Activated CD8-positive, alpha-beta memory T cell treated with anti-CD3 and anti-CD28 coated beads for 48 hours (primary cell): ENCODE data around the gene PAAF1.
"Not testable (repeated sequence)": the region's sequence is repeated elsewhere in the genome, so short reads cannot be mapped to it uniquely, and the experiment has no call there.

ENCODE experiments used
- DNase-seq, 3 experiments: peaks; one replicate each; pipeline ENCODE4 v3.0.0-alpha.2; 2020; ENCODE audit warnings: low read depth in 2 of 3, low spot score in 2 of 3

Gene PAAF1

DNA sequence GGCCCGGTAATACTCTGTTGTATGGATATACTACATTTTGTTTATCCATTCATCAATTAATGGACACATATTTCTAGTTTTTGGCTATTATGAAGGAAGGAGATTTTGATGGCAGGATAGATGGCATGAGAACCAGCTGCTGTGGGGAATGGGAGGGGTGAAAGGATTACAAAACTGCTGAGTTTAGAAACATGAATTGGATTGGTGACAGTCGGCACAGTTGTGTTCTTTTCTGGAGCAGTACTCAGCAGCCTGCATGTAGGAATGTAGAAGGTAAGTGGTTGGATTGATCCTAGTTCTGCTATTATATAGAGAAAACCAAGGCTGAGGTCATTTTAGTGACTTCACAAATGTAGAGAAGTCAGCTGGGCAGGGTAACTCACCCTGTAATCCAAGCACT, 7.1 kb downstream of the PAAF1 start:
- DNase-seq, result no peak

DNA sequence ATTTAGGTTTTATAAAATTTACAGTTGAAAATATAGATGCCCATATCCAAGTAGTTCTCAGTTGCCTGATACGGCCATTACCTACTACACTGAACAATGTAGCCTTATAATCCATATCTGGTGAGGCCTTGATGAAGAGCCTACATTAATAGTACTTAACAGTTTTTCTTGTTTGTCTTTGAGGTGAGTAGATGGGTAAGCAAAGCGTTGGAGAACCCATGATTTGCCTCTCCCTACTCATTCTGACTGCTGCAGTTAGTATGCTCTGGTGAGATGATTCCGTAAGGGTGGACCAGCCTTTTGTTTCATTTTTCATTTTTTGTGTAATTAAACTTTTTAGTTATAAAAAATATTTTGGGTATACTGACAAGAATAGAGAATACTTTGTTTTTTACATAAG, 11.4 kb downstream of the PAAF1 start:
- DNase-seq, result no peak

DNA sequence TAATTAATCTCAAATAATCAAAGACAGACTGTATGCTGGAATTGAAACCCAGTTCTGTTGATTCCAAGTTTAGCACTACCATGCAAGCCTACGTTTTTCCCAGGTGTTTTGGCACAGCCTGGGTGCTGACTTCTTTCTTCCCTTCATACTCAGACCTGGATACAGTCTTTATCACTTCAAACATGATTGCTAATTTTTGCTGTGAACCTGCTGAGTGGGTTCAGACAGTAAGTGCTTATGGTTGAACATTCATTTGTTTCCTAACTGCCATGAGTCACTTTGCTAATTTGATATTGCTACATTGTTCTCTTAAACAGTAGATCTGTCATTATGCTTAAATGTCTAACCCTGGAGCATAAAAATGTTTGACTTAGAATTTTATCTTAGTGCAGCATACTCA, 12.2 kb downstream of the PAAF1 start:
- no peak for DNase-seq

DNA sequence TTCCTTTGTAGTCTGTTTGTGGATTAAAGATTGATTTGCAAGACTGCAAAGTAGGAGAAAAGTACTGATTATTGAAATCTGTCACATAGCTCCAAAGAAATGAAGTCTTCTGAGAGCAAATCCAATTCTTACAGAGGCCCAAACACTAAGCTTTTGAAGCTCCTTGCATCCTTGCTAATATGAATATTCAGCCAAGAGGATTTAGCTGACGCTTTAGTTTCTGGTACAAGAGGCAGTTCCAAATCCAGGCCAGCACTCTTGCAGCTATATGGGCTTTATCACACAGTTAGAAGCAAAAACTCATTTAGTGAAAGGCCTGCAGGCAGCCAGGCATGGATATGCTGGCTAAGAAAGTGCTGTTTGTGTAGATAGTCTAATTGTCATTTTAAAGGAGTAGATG, 12.7 kb downstream of the PAAF1 start:
- DNase-seq, result no peak

DNA sequence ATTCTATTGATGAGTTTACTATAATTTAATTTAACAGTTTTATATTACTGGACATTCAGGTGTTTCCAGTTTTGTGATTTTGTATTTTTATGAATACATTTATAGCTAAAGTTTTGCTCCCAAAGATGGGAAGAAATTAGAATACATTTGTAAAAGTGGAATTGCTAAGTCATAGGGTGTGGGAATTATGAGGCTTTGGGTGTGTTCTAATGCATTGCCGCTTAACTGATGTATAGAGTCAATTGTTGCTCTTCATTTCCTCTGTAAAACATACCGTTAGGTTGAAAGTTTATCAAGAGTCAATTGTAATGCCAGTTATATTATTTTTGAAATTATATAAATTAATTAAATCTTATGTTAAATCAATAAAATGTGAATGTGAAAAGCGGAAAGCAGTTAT, 16.2 kb downstream of the PAAF1 start:
- no peak for DNase-seq

DNA sequence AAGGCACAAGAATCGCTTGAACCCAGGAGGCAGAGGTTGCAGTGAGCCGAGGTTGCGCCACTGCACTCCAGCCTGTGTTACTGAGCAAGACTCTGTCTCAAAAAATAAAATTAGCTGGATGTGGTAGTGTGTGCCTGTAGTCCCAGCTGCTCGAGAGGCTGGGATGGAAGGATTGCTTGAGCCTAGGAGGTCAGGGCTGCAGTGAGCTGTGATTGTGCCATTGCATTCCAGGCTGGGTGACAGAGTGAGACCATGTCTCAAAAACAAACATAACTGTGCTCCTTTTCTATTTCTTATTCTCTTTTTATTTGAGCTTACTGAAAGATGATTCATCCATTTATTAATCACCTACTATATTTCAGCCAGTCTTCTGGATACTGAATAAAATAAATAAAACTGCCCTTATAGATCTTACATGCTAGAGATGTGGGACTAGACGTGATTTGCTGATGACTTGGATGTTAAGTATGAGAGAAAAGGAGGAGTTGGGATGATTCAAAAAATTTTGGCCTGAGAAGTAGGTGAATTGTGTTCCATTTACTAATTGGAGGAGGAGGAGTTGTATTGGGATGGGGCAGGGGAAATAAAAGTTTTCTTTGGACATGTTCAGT, 18.0 kb downstream of the PAAF1 start:
- no peak for DNase-seq

DNA sequence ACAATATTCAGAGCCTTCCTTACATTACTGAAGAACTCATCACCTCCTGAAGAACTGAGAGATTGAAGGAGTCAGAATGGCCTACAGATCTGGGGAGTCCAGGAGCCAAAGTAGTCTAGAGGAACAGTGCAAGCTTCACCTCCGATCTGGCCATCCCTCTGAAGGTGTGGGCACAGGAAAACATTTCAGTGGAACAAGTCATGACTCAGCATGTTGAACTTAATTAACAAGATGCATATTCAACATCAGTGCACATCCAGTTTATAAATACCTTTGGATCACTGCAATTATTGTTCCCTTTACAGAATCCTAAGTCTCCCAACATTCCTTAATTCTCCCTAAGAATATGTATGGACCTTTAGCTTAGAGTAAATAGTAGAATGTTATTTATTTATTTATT, 25.5 kb downstream of the PAAF1 start:
- no peak for DNase-seq

DNA sequence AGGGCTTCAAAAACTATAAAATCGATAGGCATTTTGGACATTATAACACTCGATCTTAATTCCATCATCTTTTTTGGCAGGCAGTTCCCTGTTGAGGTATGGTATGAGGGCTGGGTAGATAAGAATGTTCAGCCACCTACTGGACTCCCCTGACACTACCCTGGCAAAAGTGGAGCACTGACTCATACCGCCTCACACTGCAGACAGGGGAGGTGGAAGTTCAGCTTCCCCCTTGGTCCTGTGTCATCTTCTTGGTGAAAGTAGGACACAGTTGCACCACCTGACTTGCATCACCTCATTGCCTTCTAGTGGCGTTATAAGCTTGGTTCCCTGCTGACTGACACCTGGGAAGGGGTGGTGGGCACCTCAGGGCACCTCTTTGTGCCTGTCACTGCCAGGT, 30.4 kb downstream of the PAAF1 start:
- no peak for DNase-seq

DNA sequence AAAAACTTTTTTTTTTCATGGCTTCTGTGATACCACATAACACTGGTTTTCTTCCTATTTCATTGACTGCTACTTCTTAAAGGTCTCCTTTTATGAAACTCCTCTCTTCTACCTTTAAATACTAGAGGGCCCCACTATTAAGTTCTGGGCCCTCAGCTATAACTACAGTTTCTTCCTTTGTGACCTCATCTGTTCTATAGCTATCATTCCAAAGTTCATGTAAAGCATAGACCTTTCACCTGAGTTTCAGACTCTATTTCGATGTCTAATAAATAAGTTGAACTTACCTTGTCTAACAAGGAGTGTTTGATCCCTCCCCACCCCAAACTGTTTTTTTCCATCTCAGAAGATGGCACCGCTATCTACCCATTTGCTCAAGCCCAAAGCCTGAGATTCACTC, 35.2 kb downstream of the PAAF1 start:
- DNase-seq, result no peak

DNA sequence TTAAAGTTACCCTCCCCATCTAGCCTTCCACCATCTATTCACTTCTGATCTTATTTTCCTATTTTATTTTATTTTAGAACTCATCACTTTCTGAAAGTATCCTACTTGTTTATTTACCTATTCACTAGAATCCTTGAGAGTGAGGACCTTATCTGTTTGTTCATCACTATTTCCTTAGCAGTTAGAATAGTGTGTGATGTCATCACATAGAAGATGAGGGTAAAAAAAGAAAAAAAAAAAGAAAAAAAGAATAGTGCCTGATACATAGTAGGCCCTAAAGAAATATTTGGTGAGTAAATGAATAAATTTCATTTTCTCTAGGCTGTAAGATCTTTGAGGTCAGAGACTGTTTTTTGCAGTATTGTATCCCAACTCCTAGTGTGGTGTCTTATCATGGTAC, 36.7 kb downstream of the PAAF1 start:
- no peak for DNase-seq

DNA sequence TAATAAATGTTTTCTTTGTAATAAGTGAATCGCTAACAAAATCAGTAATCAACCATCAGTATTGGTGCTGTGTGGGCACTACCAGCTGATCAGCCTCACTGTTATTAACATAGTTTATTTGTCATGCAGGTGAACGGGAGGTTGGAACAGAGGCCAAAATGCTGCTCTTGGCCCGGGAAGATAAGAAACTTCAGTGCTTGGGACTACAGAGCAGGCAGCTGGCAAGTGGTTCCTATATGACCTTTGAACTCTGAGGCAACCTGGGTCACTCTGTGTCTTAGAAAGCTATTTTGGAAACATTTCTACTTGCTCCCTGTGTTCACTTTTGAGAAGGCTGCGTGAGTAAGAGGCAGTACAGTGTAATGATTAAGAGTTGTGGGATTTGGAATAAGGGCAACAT, 37.5 kb downstream of the PAAF1 start:
- DNase-seq, result no peak

DNA sequence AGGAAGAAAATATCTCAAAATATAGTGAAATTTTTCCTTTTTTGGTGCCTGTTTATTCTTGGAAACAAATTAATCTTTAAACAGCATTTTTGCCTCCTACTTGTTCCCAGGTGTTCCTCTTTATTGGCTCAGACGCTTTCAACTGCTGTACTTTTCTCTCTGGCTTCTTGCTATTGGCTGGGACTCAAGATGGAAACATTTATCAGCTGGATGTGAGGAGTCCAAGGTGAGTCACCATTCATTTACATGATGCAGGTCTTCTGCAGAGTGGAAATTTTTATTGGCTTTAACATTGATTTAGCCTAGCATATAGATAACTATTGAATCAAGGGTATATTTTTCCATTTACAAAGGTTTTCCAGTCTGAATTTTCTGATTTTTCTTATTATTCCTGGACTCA, 39.6 kb downstream of the PAAF1 start:
- no peak for DNase-seq

DNA sequence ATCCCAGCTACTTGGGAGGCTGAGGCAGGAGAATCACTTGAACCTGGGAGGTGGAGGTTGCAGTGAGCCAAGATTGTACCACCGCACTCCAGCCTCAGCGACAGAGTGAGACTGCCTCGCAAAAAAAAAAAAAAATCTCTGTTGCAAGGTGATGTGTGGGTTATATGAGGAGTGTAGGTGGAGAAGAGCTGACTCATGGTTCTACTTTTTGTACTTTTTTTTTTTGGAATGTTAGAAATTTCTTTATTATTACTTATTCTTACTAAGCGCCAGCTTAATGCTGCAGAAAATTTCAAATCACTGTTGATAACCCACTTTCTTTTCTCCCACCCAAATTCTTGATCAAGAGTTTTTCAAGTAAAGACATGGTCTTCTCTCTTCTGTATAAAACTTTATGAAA, 44.4 kb downstream of the PAAF1 start:
- no peak for DNase-seq

DNA sequence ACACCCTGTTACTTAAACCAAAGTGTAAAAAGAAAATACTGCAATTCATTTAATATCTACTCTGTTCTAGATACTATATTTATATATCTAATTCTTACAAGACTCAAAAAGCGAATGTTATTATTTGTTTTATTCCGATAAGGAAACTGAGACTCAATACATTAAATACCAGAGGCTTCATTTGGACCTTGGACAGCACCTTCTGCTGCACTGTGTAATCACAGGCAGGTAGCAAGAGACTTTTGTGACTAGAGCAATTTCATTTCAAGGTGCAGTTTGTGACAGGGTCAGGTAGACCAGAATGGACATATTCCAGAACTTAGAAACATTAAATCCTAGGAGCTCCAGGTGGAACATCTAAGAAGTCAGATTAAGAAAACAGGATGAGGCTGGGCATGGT, 52.6 kb downstream of the PAAF1 start:
- DNase-seq, result no peak

DNA sequence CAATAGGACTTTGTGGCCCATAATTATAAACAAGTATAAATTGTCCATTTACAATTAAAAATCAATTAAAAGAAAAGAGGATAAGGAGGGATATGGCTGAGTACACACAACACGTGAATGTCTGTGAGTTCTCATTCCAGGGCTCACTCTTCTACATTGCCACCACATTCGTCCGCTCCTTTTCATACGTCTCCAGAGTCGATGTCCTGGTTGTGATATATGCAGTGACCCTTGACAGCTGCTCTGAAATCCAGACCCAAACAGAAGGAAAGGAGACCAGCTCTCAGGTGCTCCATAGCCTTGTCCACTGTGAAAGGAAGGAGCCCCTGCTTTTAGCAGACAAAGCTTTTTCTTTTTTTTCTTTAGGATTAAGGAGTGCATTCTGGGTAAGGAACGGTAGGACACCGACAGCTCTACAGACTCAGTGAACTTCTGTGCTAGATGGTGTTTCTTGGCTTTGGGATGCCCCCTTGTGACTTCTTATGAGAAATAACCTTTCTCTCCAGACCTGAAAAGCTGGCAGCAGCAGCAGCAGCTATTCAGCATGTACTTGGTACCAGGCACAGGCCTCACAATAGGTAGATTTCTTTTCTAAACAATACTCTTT, 54.3 kb downstream of the PAAF1 start:
- DNase-seq, result no peak

DNA sequence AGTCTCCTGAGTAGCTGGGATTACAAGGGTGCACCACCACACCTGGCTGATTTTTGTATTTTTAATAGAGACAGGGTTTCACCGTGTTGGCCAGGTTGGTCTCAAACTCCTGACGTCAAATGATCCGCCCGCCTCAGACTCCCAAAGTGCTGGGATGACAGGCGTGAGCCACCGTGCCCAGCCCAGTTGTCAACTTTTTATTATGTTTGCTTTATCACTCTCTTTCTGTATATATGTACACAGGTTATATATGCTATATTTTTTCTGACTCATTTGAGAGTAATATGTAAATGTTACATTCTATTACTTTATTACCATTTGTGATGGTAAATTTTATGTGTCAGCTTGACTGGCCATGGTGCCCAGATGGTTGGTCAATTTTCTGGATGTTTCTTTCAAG, 55.2 kb downstream of the PAAF1 start:
- DNase-seq, result no peak

DNA sequence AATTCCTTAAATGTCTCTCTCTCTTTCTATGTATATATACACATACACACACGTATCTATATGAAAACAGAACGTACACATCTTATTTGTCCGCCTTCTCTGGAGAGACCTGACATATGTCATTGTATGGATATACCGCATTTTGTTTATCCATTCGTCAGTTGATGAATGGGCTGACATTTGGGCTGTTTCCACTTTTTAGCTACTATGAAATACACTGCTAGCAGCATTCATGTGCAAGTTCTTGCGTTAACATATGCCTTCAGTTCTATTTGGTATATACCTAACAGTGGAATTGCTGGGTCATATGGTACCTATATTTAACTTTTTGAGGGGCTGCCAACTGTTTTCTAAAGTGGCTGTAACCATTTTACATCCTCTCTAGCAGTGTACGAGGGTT, 56.0 kb downstream of the PAAF1 start:
- DNase-seq, result no peak

DNA sequence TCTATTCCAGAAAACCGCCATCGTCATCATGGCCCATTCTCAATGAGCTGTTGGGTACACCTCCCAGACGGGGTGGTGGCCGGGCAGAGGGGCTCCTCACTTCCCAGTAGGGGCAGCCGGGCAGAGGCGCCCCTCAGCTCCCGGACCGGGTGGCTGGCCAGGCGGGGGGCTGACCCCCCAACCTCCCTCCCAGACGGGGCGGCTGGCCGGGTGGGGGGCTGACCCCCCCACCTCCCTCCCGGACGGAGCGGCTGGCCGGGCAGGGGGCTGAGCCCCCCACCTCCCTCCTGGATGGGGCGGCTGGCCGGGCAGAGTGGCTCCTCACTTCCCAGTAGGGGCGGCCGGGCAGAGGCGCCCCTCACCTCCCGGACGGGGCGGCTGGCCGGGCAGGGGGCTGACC, 59.2 kb downstream of the PAAF1 start:
- not testable (repeated sequence) for DNase-seq

DNA sequence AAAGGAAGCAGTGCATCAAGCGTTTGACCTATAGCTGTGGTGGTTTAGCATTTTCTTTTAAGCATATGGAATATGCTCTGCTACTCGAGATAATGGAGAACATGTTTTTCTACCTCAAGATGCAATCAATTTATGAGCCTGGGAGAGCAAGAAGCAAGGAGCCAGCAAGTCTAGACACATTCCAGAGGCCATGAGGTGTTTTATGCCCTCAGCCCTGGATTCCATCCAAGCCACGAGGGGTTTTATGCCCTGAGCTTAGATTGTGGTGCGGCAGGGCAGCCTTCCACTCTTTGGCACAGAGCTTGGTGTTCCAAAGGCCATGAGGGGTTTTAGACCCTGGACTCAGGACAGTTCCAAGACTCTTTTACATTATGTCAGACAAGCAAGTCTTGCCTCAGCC, 62.3 kb downstream of the PAAF1 start:
- no peak for DNase-seq

DNA sequence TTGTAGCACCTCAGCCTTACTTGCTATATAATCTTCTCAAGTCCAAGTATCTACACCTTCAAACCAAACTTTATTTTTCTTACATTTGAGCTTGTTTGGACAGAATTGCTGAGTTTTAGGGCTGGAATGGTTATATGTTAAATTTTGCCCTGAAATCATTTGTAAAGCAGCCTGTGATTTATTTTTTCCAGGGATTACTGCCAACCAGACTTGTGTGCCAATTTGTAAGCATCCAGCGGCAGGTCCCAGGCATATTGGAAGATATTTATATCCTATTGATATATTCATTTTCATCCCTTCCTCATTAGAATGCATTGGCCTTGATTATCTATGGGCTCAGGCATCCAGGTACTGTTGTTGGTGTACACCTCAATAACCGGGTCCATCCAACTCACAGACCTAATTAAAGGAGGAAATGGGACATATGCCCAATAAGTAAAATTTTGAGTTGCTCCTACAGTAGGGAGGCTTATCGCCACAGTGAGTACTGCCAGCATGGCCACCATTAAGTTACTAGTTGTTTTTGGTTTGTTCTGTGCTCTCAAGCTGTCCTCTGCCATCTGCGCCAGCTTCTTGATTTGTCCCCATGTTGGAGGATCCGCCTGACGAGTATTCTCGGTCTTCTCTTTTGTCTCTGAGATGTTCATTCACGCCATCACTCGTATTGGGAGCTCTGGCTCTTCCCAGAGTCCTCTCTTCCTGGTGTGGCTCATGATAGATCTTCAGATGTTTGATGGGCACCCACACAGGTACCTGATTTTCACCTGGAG, 64.2 kb downstream of the PAAF1 start:
- DNase-seq, result no peak

DNA sequence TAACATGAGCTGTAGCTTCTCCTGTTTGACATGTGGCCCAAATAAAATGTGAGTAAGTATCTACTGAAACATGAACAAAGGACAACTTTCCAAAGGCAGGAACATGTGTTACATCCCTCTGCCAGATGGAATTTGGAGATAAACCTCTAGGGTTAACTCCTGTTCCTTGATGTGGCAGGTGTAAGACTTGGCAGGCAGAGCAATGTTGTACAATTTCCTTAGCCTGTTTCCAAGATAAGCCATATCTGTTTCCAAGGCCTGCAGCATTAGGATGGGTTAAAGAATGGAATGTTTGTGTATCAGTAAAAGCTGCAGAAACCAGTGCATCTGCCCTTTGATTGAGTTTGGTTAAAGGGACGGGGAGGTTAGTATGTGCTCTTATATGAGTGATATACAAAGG, 65.2 kb downstream of the PAAF1 start:
- no peak for DNase-seq

DNA sequence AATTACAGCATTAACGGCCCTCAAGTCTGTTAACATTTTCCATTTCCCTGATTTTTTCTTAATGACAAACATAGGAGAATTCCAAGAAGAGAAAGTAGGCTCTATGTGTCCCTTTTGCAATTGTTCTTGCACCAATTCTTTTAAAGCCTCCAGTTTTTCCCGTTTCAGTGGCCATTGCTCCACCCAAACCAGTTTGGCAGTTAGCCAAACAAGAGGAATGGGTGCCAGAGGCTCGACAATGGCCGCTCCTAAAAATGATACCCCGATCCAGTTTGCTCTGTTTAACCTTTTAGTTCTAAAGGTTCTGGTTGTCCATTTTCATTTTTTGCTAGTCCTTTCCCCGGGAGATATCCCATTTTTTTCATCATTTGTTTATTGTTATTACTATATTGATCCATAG, 67.3 kb downstream of the PAAF1 start:
- DNase-seq, result no peak

DNA sequence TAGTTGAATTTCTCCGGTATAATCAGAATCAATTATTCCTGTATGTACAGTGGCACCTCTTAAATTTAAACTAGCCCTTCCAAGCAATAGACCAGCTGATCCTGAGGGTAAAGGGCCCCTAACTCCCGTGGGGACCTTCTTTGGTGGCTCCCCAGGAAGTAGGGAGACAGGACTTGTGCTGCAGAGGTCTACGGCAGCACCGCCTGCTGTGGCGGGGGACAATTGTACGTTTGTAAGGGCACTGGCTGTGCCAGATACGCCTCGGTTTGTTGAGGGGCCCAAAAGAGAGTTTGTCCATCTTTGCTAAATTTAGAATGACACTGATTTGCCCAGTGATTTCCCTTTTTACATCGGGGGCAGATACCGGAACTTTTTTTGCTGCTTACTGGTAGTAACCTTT, 68.1 kb downstream of the PAAF1 start:
- DNase-seq, result no peak
